Fibroblast of the aortic adventitia (primary cell): ENCODE data around the gene POU5F1. TPM values are rescaled to one million over a fixed set of nuclear protein-coding genes. Genes with fewer than 3 reads are reported as not detected.
A peak's percentile ranks its signal among the peaks of the same experiment; 100 is the strongest.
"Not testable (repeated sequence)": the region's sequence is repeated elsewhere in the genome, so short reads cannot be mapped to it uniquely, and the experiment has no call there.

ENCODE experiments used
- DNase-seq: peaks from one replicate; pipeline ENCODE4 v3.0.0-alpha.2; 2010; ENCODE audit warnings: low read depth
- H3K4me3 ChIP-seq: 2 replicates; pipeline ENCODE4 v1.5.1; 2011; ENCODE audit warnings: low read depth, mild to moderate bottlenecking, control low read depth, low read length, moderate library complexity
- total RNA-seq: library from RNA; depleted of rRNA; stranded (reverse); fragments of >200 nt; gene quantifications from 2 replicates; pipeline ENCODE4 v1.2.3, GENCODE V29; 2012; ENCODE audit warnings: low replicate concordance
- TF ChIP-seq, protein P1 (sequence below): IDR thresholded peaks from 2 replicates; pipeline ENCODE4 v1.5.1; 2011; ENCODE audit warnings: mild to moderate bottlenecking, low read length, control low read depth, inconsistent platforms; ENCODE audit not compliant: insufficient read depth

The POU5F1 gene
- total RNA-seq, 1 donor, result not detected

DNA sequence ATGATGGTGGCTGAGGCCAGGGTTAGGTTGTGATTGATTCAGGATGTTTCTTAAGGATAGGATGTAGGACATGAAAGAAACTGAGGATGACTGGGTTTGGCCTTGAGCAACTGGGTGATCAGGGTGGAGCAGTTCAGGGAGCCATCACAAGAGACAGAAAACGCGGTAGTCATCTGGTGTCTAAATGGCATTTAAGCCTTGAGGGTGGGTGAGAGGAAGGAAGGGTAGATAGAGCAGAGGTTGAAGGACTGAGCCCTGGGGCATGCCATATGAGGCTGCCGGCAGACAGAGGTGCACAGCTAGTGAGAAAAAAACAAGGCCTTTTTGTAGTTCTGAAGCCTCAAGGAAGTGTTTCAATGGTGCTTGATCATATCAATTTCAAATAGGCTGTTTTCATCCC is 1.9 kb downstream of the POU5F1 start:
- TF ChIP-seq, protein P1, sequence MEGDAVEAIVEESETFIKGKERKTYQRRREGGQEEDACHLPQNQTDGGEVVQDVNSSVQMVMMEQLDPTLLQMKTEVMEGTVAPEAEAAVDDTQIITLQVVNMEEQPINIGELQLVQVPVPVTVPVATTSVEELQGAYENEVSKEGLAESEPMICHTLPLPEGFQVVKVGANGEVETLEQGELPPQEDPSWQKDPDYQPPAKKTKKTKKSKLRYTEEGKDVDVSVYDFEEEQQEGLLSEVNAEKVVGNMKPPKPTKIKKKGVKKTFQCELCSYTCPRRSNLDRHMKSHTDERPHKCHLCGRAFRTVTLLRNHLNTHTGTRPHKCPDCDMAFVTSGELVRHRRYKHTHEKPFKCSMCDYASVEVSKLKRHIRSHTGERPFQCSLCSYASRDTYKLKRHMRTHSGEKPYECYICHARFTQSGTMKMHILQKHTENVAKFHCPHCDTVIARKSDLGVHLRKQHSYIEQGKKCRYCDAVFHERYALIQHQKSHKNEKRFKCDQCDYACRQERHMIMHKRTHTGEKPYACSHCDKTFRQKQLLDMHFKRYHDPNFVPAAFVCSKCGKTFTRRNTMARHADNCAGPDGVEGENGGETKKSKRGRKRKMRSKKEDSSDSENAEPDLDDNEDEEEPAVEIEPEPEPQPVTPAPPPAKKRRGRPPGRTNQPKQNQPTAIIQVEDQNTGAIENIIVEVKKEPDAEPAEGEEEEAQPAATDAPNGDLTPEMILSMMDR, result no peak
- no peak for DNase-seq
- H3K4me3 ChIP-seq, result no peak overlapping the region

DNA sequence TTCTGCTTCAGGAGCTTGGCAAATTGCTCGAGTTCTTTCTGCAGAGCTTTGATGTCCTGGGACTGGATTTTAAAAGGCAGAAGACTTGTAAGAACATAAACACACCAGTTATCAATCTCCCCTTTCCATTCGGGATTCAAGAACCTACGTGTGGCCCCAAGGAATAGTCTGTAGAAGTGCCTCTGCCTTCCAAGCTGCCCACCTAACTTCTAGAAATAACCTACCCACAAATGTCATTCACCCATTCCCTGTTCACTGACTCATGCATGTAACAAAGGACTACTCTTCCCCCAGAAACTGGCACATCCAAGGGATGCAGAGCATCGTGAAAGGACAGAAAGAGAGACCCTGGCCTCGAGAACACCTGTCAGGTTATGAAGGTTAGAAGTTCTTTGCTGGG is 4.5 kb downstream of the POU5F1 start:
- no peak for DNase-seq
- TF ChIP-seq, protein P1, result no peak
- no peak overlapping the region for H3K4me3 ChIP-seq

DNA sequence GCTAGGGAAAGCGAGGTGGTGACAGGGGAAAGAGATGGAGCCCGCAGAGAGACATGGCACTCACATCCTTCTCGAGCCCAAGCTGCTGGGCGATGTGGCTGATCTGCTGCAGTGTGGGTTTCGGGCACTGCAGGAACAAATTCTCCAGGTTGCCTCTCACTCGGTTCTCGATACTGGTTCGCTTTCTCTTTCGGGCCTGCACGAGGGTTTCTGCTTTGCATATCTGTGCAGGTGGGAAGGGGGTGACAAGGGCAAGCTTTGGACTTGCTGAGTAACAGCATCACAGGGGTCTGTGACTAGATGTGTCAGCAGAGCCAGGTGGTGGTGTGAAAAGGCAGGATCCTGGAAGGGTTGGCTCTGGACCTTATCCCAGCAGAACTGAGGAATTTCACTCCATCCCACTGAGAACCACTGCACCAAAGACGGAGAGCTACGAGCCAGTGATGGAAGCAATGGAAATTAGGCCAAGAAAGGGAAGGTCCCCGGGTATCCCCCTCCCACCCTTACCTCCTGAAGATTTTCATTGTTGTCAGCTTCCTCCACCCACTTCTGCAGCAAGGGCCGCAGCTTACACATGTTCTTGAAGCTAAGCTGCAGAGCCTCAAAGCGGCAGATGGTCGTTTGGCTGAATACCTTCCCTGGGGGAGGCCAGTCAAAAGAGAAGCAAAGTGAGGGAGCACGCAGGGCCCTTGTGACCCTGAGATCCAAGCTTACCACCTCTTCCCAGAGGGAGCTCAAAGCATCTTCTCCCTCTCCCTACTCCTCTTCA is 5.2 kb downstream of the POU5F1 start:
- not testable (repeated sequence) for H3K4me3 ChIP-seq, DNase-seq

DNA sequence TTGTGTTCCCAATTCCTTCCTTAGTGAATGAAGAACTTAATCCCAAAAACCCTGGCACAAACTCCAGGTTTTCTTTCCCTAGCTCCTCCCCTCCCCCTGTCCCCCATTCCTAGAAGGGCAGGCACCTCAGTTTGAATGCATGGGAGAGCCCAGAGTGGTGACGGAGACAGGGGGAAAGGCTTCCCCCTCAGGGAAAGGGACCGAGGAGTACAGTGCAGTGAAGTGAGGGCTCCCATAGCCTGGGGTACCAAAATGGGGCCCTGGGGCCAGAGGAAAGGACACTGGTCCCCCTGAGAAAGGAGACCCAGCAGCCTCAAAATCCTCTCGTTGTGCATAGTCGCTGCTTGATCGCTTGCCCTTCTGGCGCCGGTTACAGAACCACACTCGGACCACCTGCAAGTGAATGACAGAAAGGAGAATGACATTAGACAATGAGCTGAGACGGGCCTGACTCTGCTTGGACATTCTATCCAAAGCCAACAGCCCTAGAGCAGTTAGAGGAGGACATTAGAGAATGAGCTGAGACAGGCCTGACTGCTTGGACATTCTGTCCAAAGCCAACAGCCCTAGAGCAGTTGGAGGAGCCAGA is 5.9 kb downstream of the POU5F1 start:
- H3K4me3 ChIP-seq, DNase-seq: not testable (repeated sequence)

DNA sequence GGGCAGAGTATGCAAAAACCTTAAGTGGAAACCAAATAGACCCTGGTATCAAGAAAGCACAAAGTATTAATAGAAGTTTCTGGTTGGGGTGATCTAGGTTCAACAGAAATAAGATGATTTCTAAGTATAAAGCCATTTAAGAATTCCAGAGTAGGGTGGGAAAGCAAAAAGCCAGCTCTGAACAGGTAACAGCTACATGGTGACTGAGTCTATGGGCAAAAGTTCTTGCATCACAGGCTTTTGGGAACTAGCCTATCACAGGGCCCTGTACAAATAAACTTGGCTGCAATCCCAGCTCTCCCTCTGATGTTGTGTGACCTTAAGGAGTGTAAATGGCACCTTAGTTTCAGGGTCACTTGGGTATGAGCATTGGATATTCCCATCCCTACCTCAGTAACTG is 6.6 kb downstream of the POU5F1 start:
- TF ChIP-seq, protein P1, result no peak
- H3K4me3 ChIP-seq, result no peak overlapping the region
- peak; percentile 18 for DNase-seq

DNA sequence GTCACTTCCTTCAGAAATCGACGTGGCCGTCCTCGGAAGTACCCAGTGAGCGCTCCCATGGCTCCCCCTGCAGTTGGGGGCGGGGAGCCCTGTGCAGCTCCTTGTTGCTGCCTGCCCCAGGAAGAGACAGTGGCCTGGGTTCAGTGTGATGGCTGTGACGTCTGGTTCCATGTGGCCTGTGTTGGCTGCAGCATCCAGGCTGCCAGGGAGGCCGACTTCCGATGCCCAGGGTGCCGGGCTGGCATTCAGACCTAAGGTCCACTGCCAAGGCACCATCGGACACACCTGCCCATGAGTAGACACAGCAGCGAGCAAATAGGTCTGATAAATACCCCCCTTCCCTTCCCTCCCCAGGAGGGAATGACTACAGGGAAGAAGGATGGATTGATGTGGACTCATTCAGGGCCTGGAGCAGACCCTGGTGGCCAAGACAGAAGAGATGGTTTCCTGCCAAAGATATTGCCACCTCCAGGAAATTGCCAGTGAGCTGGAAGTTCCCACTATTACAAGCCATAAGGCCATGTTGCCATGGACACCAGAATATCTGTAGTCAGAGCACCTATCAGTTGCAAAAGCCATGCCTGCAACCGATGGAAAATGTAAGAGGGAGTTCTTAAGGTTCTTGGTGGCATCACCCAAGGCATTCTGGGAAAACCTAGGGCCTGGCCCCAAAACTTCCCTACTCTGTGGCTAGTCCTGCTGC is 7.9 kb downstream of the POU5F1 start:
- no peak for DNase-seq
- TF ChIP-seq, protein P1, result no peak
- H3K4me3 ChIP-seq, result no peak overlapping the region

DNA sequence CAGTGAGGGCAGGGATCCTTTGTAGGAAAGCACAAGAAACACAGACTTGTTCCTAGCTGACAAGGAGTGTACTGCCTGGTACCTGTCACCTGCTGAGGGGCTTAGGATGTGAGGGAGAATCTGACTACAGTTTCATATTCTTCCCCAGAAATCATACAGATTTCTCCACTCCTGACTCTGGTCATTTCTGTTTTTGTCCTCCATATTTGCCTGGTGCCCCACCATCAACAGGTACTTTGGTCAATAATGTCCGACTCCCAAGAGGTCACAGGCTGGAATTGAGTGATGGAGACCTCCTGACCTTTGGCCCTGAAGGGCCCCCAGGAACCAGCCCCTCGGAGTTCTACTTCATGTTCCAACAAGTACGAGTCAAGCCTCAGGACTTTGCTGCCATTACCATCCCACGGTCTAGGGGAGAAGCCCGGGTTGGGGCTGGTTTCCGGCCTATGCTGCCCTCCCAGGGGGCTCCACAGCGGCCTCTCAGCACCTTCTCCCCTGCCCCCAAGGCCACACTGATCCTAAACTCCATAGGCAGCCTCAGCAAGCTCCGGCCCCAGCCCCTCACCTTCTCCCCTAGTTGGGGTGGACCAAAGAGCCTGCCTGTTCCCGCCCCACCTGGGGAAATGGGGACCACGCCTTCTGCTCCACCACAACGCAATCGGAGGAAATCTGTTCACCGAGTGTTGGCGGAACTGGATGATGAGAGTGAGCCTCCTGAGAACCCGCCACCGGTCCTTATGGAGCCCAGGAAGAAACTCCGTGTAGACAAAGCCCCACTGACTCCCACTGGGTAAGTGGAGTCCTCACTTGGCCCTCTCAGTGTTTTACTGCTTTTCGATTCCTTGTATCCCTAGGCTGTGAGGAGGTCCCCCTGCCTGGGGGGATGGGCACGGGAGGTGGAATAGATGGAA is 9.0 kb downstream of the POU5F1 start:
- TF ChIP-seq, protein P1, result no peak
- no peak overlapping the region for H3K4me3 ChIP-seq
- no peak for DNase-seq
